Left ventricle myocardium inferior (tissue), 1 donor: ENCODE data around the gene TPT1. TPM values are rescaled to one million over a fixed set of nuclear protein-coding genes. Genes with fewer than 3 reads are reported as not detected.

ENCODE experiments used
- DNase-seq: peaks from one replicate; pipeline ENCODE4 v3.0.0-alpha.2; 2020
- H3K27ac ChIP-seq: fragments of 200-600 bp; replicated peaks from 2 replicates; pipeline ENCODE4 v1.8.0; 2021
- H3K27me3 ChIP-seq: fragments of 200-600 bp; 2 replicates; pipeline ENCODE4 v1.8.0; 2021; ENCODE audit warnings: low read depth
- H3K36me3 ChIP-seq: fragments of 200-600 bp; 2 replicates; pipeline ENCODE4 v1.8.0; 2021
- H3K4me1 ChIP-seq: fragments of 200-600 bp; 2 replicates; pipeline ENCODE4 v1.8.0; 2021
- H3K4me3 ChIP-seq: fragments of 200-600 bp; 2 replicates; pipeline ENCODE4 v1.8.0; 2021; ENCODE audit warnings: mild to moderate bottlenecking, moderate library complexity
- H3K9me3 ChIP-seq: fragments of 200-600 bp; replicated peaks from 2 replicates; pipeline ENCODE4 v1.8.0; 2021
- intact Hi-C: fragments of 100-400 bp; cut with micrococcal nuclease; formaldehyde crosslinking; loops from one replicate; pipeline ENCODE4 v1.11.0; 2022
- total RNA-seq: library from RNA; stranded (reverse); fragmentation: NEBNext Ultra II Directional; extraction: Animal tissue kit (Norgen Biotek cat#: 25700); gene quantifications from one replicate; pipeline ENCODE4 v1.2.1, GENCODE V29; 2021
- TF ChIP-seq, protein P1 (sequence below): fragments of 200-600 bp; IDR thresholded peaks from 2 replicates; pipeline ENCODE4 v1.8.0; 2021; ENCODE audit warnings: antibody characterized with exemption, mild to moderate bottlenecking, borderline replicate concordance
- donor health status: DM: no; HTN: yes; CAD: no; lungs with severe emphysema.

TPT1 gene
- total RNA-seq, 1 donor from 2014 or later, result 4,332 TPM

DNA sequence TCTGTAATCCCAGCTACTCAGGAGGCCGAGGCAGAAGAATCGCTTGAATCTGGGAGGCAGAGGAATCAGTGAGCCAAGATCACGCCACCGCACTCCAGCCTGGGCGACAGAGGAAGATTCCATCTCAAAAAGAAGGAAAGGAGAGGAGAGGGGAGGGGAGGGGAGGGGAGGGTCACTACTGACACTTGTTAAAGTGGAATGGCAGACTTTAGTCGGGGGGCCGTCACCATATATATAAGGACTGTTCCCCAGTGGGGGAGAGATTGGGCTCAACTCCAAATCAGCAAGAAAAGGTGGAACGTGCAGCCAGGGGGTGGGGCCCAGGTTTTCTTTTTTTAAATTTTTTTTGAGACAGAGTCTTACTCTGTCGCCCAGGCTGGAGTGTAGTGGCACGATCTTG, 26.2 kb downstream of the TPT1 start:
- Histone ChIP-seq H3K27me3 (no peaks in the 10 kb centered on the region), H3K27ac (no peak overlapping the region), H3K9me3 (no peaks in the 10 kb centered on the region), H3K36me3 (no peaks in the 10 kb centered on the region), H3K4me1 (peaks cover 21% of the 10 kb centered on the region), H3K4me3 (no peak overlapping the region)
- TF ChIP-seq, protein P1, sequence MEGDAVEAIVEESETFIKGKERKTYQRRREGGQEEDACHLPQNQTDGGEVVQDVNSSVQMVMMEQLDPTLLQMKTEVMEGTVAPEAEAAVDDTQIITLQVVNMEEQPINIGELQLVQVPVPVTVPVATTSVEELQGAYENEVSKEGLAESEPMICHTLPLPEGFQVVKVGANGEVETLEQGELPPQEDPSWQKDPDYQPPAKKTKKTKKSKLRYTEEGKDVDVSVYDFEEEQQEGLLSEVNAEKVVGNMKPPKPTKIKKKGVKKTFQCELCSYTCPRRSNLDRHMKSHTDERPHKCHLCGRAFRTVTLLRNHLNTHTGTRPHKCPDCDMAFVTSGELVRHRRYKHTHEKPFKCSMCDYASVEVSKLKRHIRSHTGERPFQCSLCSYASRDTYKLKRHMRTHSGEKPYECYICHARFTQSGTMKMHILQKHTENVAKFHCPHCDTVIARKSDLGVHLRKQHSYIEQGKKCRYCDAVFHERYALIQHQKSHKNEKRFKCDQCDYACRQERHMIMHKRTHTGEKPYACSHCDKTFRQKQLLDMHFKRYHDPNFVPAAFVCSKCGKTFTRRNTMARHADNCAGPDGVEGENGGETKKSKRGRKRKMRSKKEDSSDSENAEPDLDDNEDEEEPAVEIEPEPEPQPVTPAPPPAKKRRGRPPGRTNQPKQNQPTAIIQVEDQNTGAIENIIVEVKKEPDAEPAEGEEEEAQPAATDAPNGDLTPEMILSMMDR, result no peak
- no peak for DNase-seq
- intact Hi-C loops, result no loop called here

DNA sequence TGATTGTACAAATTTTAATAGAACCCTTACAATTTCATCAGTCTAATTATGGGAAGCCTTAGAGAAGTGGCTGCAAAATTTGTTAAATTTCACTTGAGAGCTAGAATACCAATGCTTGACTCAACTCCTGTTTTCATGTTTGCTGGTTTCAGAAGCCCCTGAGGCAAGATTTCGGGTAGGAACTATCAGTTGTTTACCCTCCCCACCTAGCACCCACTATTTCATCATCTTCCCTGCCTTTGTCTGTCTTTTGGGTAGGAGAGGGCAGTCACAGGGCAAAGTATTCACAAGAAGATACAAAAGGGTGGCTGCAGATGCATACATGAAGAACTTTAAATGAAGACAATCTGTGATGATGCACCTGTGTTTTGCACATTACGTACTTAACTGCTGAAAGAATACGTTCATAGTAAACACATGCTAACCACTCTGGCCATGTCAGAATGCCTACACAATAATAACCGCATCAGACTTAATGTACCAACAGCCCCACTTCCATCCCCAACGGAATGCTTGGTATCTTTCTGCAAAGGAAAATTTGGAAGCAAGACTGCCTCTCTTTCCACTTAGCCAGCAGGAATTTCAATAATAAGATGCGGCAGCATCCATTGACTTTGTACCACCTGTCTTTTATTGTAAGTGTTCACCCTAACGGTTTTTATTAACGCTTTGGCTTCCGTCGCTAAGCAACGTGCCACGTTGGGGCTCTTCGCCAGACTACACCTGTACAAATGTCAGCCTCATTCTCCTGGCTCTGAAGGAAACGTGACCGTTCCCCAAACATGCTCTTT, 30.4 kb downstream of the TPT1 start:
- no peak for DNase-seq
- Histone ChIP-seq H3K27me3 (no peaks in the 10 kb centered on the region), H3K27ac (no peak overlapping the region), H3K9me3 (no peaks in the 10 kb centered on the region), H3K4me1 (peaks cover 29% of the 10 kb centered on the region), H3K4me3 (peak overlapping the region; percentile 70), H3K36me3 (no peaks in the 10 kb centered on the region)
- TF ChIP-seq, protein P1, result no peak
- intact Hi-C loops, result no loop called here

DNA sequence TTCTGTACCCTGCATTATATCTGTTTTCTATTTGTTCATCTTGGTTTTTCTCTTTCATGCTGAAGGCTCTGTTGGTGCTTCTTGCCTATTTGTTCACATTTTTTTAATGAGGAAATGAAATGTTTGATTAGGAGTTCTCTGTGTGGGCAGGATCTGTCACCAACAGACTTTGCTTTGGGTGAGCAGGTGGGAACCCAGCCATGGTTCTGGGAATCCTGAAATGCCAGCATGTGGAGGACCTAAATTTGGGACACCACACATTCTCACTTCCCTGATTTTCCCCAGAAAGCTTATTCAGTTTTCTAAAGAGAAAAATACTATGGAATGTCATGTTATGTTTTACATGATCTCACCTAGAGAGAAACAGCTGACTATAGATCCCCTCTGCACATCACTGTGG, 34.0 kb downstream of the TPT1 start:
- TF ChIP-seq, protein P1, result no peak
- Histone ChIP-seq H3K9me3 (no peaks in the 10 kb centered on the region), H3K27ac (no peak overlapping the region), H3K4me3 (no peak overlapping the region), H3K27me3 (no peaks in the 10 kb centered on the region), H3K36me3 (no peaks in the 10 kb centered on the region), H3K4me1 (peaks cover 23% of the 10 kb centered on the region)
- DNase-seq, result no peak
- intact Hi-C loops, result loop anchor here (5.0 kb wide), 1 partner anchor 260 kb away; no protein-coding TSS in a partner anchor

DNA sequence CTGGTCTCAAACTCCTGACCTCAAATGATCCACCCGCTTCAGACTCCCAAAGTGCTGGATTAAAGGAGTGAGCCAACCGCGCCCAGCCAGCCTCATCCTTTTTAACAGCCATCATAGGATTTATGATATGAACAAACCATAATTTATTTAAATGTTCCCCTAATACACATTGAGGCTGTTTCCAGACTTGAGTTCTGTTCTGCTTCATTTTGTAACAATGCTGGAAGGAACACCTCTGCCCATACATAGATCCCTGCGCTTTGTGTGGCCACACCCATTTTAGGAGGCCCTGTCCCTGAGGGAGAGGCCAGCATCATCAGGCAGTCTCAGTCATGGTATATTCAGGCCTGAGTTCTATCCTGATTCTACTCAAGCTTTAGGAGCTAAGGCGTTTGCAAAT, 35.9 kb downstream of the TPT1 start:
- Histone ChIP-seq H3K4me3 (no peak overlapping the region), H3K4me1 (peaks cover 7% of the 10 kb centered on the region), H3K27me3 (no peaks in the 10 kb centered on the region), H3K27ac (no peak overlapping the region), H3K9me3 (no peaks in the 10 kb centered on the region), H3K36me3 (no peaks in the 10 kb centered on the region)
- DNase-seq, result no peak
- TF ChIP-seq, protein P1, result no peak
- intact Hi-C loops, result loop anchor here (5.0 kb wide), 1 partner anchor 258 kb away; no protein-coding TSS in a partner anchor

DNA sequence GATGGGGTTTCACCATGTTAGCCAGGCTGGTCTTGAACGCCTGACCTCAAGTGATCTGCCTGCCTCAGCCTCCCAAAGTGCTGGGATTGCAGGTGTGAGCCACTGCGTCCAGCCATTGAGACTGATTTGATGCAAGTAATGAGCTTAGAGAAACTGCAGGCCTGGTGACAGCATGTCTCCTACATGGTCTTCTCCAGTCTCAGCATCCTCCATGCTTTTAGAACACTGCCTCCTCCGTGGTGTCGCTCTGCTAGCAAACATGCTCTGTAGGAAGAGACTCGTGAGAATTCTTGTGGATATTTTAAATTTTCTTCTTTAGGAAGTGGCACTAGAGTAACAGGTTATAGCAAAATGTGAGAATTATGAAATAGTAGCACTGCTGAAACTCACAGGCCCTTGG, 37.1 kb downstream of the TPT1 start:
- Histone ChIP-seq H3K9me3 (no peaks in the 10 kb centered on the region), H3K27ac (no peak overlapping the region), H3K4me1 (peaks cover 4% of the 10 kb centered on the region), H3K36me3 (no peaks in the 10 kb centered on the region), H3K4me3 (no peak overlapping the region), H3K27me3 (no peaks in the 10 kb centered on the region)
- DNase-seq, result no peak
- intact Hi-C loops, result no loop called here
- TF ChIP-seq, protein P1, result no peak
